22Rv1 (cell line): Measurements from ENCODE around the gene MISP3.

Source experiments
- ZFX ChIP-seq: fragments of 450-650 bp; IDR thresholded peaks from 2 replicates; pipeline ENCODE4 v1.6.1; 2017; ENCODE audit warnings: antibody characterized with exemption, borderline replicate concordance
- TF ChIP-seq, protein P1 (sequence below): fragments of 450-650 bp; IDR thresholded peaks from 2 replicates; pipeline ENCODE4 v1.5.1; 2017; ENCODE audit warnings: mild to moderate bottlenecking

DNA sequence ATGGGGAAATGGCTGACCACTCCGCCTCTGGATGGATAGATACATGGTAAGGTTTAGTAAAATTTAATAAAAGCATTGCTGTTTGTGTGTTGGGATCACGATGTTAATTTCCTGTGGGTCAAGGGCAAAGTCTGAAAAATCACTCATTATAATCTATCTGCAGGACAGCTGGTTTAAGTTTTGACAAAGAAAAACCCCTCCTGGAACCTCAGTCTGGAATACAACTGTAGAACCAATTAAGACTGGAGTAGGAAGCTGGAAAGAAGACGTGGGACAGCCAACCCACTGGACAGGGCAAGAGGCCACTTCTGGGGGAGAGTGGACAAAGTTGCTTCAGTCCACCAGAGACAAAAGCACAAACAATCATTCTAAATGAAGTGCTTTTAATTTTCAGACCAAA lies 46.6 kb downstream of the MISP3 start:
- TF ChIP-seq, protein P1, sequence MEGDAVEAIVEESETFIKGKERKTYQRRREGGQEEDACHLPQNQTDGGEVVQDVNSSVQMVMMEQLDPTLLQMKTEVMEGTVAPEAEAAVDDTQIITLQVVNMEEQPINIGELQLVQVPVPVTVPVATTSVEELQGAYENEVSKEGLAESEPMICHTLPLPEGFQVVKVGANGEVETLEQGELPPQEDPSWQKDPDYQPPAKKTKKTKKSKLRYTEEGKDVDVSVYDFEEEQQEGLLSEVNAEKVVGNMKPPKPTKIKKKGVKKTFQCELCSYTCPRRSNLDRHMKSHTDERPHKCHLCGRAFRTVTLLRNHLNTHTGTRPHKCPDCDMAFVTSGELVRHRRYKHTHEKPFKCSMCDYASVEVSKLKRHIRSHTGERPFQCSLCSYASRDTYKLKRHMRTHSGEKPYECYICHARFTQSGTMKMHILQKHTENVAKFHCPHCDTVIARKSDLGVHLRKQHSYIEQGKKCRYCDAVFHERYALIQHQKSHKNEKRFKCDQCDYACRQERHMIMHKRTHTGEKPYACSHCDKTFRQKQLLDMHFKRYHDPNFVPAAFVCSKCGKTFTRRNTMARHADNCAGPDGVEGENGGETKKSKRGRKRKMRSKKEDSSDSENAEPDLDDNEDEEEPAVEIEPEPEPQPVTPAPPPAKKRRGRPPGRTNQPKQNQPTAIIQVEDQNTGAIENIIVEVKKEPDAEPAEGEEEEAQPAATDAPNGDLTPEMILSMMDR: no peak
- TF ChIP-seq ZFX: no peak
